OCI-LY1 (cell line): ENCODE measurements around the gene WDR75.

Source experiments
- H2AFZ ChIP-seq: fragments of 200-600 bp; sonication (generic), shearing (Covaris generic); 2 replicates; pipeline ENCODE4 v1.6.0; 2014; ENCODE audit warnings: antibody characterized with exemption, mild to moderate bottlenecking, low read length
- H3F3A ChIP-seq: fragments of 200-600 bp; sonication (generic), shearing (Covaris generic); 2 replicates; pipeline ENCODE4 v1.6.0; 2014; ENCODE audit warnings: mild to moderate bottlenecking, antibody characterized with exemption, low read length, moderate library complexity; ENCODE audit not compliant: insufficient read depth
- H3K27ac ChIP-seq: fragments of 200-600 bp; sonication (generic); 2 replicates; pipeline ENCODE4 v1.5.1; 2014; ENCODE audit warnings: low read length, mixed run types, mild to moderate bottlenecking, low read depth; ENCODE audit not compliant: poor library complexity, severe bottlenecking
- H3K27me3 ChIP-seq: fragments of 200-600 bp; sonication (generic); 2 replicates; pipeline ENCODE4 v1.6.0; 2014; ENCODE audit warnings: antibody characterized with exemption, mild to moderate bottlenecking, low read length, moderate library complexity; ENCODE audit not compliant: insufficient read depth
- H3K36me3 ChIP-seq: fragments of 200-600 bp; sonication (generic); 2 replicates; pipeline ENCODE4 v1.6.1; 2014; ENCODE audit warnings: mild to moderate bottlenecking, antibody characterized with exemption, low read length, moderate library complexity, mixed read lengths; ENCODE audit not compliant: insufficient read depth
- H3K4me1 ChIP-seq: fragments of 200-600 bp; sonication (generic); 2 replicates; pipeline ENCODE4 v1.5.1; 2014; ENCODE audit warnings: mild to moderate bottlenecking, low read length, moderate library complexity; ENCODE audit not compliant: insufficient read depth, severe bottlenecking
- H3K4me2 ChIP-seq: fragments of 200-600 bp; sonication (generic), shearing (Covaris generic); 2 replicates; pipeline ENCODE4 v1.6.1; 2014; ENCODE audit warnings: low read length
- H3K4me3 ChIP-seq: fragments of 200-600 bp; sonication (generic); 2 replicates; pipeline ENCODE4 v1.5.1; 2014; ENCODE audit warnings: low read length, low read depth, mild to moderate bottlenecking, mixed read lengths; ENCODE audit not compliant: poor library complexity, severe bottlenecking
- H3K79me2 ChIP-seq: fragments of 200-600 bp; shearing (Covaris generic); 2 replicates; pipeline ENCODE4 v1.6.1; 2016; ENCODE audit warnings: mixed run types, low read length, mixed read lengths; ENCODE audit not compliant: insufficient read depth
- H3K9ac ChIP-seq: fragments of 200-600 bp; sonication (generic), shearing (Covaris generic); 2 replicates; pipeline ENCODE4 v1.6.1; 2014; ENCODE audit warnings: mild to moderate bottlenecking, low read length, mixed read lengths
- H3K9me2 ChIP-seq: fragments of 200-600 bp; sonication (generic), shearing (Covaris generic); 2 replicates; pipeline ENCODE4 v1.6.1; 2014; ENCODE audit warnings: low read depth, mild to moderate bottlenecking, low read length, mixed read lengths
- H3K9me3 ChIP-seq: fragments of 200-600 bp; shearing (Covaris generic); 2 replicates; pipeline ENCODE4 v1.6.1; 2014; ENCODE audit warnings: low read length, mixed read lengths
- H4K20me1 ChIP-seq: fragments of 200-600 bp; sonication (generic), shearing (Covaris generic); 2 replicates; pipeline ENCODE4 v1.6.0; 2016; ENCODE audit warnings: mild to moderate bottlenecking, low read length; ENCODE audit not compliant: insufficient read depth
- CTCF ChIP-seq: fragments of 200-600 bp; sonication (generic), shearing (Covaris generic); IDR thresholded peaks from 2 replicates; pipeline ENCODE4 v1.5.1; 2017; ENCODE audit warnings: mild to moderate bottlenecking, antibody characterized with exemption, low read length, moderate library complexity, mixed read lengths
- EZH2 ChIP-seq: fragments of 200-600 bp; sonication (generic), shearing (Covaris generic); IDR thresholded peaks from 2 replicates; pipeline ENCODE4 v1.8.0; 2017; ENCODE audit warnings: borderline replicate concordance, mixed run types, mild to moderate bottlenecking, antibody characterized with exemption, low read length, moderate library complexity, mixed read lengths

The WDR75 gene

GRCh38 chr2:189402932-189403331, 38.3 kb upstream of the WDR75 start:
- no peaks in the 10 kb centered on the region for H3K9me2 ChIP-seq
- H3K9me3 ChIP-seq: no peaks in the 10 kb centered on the region
- H3K9ac ChIP-seq: no peak overlapping the region
- H3K4me1 ChIP-seq: no peaks in the 10 kb centered on the region
- no peaks in the 10 kb centered on the region for H3F3A ChIP-seq
- no peak overlapping the region for H3K4me2 ChIP-seq
- no peak overlapping the region for H3K27ac ChIP-seq
- no peaks in the 10 kb centered on the region for H3K27me3 ChIP-seq
- no peak overlapping the region for H2AFZ ChIP-seq
- TF ChIP-seq EZH2 (no peak), CTCF (no peak)
- H4K20me1 ChIP-seq: no peaks in the 10 kb centered on the region
- H3K79me2 ChIP-seq: no peaks in the 10 kb centered on the region
- no peak overlapping the region for H3K4me3 ChIP-seq
- no peaks in the 10 kb centered on the region for H3K36me3 ChIP-seq

- Histone ChIP-seq H3K9ac (no peak overlapping the region), H3K4me1 (no peaks in the 10 kb centered on the region), H3K36me3 (no peaks in the 10 kb centered on the region), H3K4me2 (no peak overlapping the region), H4K20me1 (no peaks in the 10 kb centered on the region), H3K27ac (no peak overlapping the region), H2AFZ (no peak overlapping the region), H3F3A (no peaks in the 10 kb centered on the region), H3K4me3 (no peak overlapping the region), H3K9me3 (no peaks in the 10 kb centered on the region), H3K79me2 (no peaks in the 10 kb centered on the region), H3K27me3 (no peaks in the 10 kb centered on the region), H3K9me2 (no peaks in the 10 kb centered on the region)
- no peak for TF ChIP-seq EZH2
- TF ChIP-seq CTCF: no peak
Measured at GRCh38 chr2:189406586-189407233, 34.6 kb upstream of the WDR75 start.

GRCh38 chr2:189407281-189408209, 33.7 kb upstream of the WDR75 start:
- H3K36me3 ChIP-seq: no peaks in the 10 kb centered on the region
- H3K4me3 ChIP-seq: no peak overlapping the region
- H3K79me2 ChIP-seq: no peaks in the 10 kb centered on the region
- H3K27me3 ChIP-seq: no peaks in the 10 kb centered on the region
- no peaks in the 10 kb centered on the region for H4K20me1 ChIP-seq
- H3K9me2 ChIP-seq: no peaks in the 10 kb centered on the region
- H2AFZ ChIP-seq: no peak overlapping the region
- TF ChIP-seq EZH2 (no peak), CTCF (no peak)
- H3K9ac ChIP-seq: no peak overlapping the region
- H3K9me3 ChIP-seq: no peaks in the 10 kb centered on the region
- no peaks in the 10 kb centered on the region for H3F3A ChIP-seq
- H3K4me1 ChIP-seq: no peaks in the 10 kb centered on the region
- H3K4me2 ChIP-seq: no peak overlapping the region
- H3K27ac ChIP-seq: no peak overlapping the region
